ENCODE data around the gene DOLPP1.

The DOLPP1 gene

DNA sequence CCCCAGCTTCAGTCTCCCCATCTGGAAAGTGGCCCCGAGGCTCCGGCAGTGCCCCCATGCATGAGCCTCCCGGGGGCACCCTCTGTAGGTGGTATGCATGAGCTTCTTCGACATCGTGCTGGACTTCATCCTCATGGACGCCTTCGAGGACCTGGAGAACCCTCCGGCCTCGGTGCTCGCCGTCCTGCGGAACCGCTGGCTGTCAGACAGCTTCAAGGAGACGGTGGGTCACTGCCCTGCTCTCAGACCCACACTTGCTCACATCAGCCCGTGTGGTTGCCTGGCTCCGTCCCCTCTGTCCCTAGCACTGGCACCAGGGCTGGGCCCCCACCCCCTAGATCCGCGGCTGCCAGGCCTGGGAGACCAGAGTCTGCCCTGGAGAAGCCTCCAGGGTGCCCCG lies 12.8 kb upstream of the DOLPP1 start:
- DNase-seq, result no peak

DNA sequence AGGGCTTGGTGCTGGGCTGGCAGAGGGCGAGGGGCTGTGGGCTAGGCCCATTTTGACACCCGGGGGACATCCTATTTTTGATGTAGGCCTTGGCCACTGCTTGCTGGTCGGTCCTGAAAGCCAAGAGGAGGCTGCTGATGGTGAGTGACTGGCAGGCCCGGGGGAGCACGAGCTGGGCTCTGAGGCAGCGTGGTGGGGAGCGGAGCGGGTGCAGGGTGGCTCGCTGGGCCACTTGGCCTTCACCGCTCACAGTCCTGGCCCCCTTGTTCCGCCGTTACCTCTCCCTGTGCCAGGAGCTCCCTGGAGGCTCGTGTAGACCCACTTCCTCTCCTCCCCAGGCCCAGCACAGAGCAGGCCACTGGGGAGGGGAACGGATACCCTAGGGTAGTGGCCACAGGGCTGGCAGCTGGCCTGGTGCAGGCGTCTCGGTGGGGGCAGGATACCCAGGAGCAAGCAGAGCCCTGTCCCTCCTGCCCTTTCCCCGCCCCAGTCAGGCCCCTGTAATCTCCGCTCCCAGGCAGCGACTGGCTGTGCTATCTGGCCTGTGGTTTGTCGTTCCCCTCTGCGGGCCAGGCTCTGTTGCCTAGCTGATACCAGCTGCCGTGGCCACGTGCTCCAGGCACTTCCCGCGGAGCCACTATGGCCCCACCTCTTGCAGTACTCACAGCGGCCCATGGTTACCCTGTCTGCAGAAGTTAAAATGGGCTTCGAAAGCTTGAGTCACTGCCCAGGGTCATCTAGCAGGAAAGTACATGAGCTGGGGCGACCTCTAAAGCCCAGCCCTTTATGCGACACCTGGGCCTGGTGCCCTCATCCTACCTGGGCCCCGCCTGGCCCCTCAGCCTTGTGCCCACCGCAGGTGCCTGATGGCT lies 11.7 kb upstream of the DOLPP1 start:
- DNase-seq, result no peak

DNA sequence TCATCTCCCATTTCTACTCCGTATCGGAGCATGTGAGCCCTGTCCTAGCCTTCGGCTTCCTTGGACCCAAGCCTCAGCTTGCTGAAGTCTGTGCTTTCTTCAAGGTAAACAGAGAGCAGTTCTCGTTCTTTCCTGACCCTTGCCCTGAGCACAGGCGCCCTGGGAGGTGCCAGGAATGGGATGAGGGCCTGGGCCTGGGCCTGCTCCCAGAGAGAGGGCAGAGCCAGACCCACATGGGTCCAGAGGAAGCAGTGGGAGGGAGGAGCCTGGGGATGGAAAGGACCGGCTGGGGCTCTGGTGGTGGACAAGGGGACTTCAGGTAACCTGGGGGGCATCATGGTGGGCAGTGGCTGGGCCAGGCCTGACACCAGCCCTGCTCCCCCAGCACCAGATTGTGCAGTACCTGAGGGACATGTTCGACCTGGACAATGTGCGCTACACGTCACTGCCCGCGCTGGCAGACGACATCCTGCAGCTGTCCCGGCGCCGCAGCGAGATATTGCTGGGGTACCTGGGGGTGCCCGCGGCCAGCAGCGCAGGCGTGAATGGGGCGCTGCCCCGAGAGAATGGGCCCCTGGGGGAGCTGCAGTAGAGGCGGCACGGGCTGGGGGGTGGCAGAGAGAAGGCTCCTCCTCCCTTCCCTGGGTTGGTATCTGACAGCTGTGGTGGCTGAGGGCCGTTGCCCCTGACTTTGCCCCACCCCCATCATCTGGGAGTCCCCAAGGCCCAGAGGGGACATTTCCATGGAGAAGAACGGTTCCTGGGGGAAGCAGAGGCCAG lies 10.9 kb upstream of the DOLPP1 start:
- DNase-seq, result no peak

DNA sequence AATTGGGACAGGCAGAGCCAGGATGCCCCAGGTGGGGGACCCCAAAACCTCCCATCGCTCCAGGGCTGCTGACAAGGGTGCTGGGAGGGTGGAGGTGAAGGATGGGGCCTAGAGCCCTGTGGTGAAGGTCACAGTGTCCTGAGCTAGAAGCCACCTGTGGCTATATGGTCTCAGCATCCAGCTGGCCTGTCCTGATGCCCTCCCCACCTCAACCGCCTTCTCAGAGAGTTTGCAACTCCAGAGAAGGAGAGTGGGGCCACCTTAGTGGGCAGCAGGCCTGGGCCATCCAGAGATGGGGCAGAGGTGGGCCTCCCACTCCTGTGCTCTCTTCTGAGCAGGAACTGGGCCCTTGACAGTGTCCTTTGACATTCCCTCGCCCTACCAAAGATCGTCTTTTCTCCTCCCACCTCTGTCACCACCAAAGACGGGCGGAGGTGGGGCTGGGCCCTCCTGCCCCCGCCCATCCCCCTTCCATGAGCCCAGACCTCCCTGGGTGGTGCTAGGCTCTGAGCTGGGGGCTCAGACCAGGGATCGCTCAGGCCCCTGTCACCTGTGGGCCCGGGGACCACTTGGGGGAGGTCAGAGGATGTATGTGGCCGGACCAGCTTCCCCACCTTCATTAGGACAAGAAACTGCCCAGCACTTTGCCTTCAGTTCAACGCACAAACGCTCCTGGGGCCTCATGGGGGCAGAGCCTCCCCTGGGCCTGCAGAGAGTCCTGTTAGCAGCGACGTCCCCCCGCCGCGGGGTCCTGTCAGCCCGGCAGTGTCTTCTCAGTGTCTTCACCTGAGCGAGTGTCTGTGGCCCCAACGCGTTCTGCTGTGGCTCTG lies 10.0 kb upstream of the DOLPP1 start:
- DNase-seq, result no peak

DNA sequence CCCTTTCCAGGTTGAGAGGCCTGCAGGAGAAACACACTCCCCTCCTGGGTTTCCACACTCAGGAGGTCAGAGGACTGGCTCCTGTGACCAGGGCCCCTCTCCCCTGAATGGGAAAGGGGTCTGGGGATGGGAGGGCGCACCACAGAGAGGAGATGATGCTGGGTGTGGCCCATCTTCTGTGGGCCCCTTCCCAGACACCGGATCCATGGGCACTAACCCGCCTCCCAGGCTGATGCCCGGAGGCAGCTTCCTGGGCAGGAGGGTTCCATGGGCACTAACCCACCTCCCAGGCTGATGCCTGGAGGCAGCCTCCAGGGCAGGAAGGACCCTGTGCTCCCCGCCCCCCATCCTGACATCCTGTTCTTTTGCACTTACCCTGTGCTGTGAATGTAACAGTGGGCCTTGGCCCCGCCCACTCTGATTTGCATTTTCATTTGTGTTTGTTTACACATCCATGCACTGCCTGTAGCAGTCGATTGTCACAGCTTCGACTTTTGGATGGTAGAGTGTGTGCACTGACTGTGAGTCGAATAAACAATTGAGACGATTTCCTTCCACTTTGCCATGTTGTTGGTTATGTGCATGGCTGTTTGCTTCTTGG lies 9.3 kb upstream of the DOLPP1 start:
- DNase-seq, result no peak

DNA sequence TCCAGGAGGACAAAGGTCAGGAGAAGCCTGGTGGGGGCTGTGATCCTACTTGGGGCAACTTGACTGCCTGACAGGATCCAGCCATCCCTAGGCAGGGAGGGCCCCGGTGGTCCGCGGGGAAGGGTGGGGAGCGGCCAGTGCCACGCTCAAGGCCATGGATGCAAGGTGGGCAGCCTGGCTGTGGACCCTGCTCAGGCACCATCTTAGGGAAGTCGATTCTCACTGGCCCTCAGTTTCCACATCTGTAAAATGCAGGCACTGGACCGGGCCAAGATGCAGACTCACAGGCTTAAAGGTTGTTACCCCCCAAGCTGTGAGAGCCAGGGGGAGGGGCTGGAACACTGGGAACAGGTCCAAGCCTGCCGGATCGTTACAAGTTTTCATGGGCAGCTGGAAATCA lies 8.7 kb upstream of the DOLPP1 start:
- DNase-seq, result no peak

DNA sequence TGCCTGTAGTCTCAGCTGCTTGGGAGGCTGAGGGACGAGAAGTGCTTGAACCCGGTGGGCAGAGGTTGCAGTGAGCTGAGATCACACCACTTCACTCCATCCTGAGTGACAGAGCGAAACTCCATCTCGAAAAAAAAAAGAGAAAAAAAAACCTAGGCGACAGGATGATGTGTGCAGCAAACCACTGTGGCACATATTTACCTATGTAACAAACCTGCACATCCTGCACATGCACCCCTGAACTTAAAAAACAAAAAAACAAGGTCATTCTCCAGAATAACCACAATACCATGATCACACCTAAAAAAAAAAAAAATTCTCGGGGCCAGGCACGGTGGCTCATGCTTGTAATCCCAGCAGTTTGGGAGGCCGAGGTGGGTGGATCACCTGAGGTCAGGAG lies 7.5 kb upstream of the DOLPP1 start:
- no peak for DNase-seq

DNA sequence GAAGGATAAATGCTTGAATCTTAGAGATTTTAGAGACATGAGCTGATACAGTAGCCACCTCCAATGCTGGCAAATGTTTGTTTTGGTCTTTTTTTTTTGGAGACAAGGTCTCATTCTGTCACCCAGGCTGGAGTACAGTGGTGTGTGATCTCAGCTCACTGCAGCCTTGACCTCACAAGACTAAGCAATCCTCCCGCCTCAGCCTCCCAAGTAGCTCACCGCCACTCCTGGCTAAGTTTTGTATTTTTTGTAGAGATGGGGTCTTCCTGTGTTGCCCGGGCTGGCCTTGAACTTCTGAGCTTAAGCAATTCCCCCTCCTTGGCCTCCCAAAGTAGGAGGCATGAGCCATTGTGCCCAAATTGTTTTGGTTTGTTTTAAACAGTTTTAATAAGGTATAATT lies 6.8 kb upstream of the DOLPP1 start:
- DNase-seq, result no peak

DNA sequence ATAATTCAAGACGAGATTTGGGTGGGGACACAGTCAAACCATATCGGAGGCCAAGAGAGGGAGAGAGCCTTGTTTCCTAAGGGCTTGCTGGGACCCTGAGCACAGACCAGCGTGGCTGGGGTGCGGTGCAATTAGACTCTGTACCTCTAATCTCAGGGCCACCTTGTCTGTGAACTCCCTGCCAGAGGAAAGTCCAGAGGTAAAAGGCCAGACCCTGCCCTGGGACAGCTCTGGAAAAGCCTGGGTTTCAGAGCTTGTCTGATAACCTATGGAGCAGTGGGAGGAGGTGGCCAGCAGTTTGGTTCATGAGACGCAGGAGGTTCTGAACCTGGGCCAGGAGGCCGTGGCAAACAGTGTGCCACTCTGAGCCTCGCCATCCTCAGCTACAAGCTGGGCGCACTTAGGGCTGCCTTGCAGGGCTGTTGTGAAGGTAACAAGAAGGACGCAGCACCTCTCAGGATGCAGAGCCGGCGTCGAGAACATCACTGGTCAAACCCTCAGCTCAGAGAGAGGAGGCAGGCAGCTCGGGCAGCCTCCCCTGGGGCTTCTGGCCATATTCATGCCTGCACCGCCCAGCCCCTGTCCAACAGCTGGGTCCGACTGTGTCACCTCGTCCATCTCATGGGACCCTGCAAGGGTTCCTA lies 4.8 kb upstream of the DOLPP1 start:
- no peak for DNase-seq

DNA sequence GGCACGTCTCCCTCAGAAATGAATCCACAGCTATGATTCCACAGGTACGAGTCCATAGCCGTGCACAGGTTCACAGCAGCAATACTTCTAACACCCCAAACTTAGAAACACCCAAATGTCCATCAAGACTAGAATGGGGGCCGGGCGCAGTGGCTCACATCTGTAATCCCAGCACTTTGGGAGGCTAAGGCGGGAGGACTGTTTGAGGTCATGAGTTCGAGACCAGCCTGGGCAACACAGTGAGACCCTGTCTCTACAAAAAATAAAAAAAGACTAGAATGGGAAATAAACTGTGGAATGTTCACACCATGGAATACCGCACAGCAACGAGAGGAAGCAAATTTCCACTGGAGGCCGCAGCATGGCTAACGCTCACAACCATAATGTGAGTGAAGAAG lies 4.3 kb upstream of the DOLPP1 start:
- DNase-seq, result no peak

DNA sequence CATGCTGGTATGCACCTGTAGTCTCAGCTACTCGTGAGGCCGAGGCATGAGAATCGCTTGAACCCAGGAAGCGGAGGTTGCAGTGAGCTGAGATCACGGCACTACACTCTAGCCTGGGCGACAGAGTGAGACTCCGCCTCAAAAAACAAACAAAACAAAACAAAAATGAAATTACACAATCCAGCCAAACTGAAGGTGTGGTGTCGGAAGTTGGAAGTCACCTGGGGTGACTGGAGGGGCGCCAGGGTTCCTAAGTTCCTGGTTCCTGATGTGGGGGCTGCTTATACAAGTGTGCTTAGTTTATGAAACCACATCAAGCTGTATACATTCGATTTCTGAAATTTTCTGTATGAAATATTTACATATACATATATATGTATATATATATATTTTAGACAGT lies 3.7 kb upstream of the DOLPP1 start:
- no peak for DNase-seq

DNA sequence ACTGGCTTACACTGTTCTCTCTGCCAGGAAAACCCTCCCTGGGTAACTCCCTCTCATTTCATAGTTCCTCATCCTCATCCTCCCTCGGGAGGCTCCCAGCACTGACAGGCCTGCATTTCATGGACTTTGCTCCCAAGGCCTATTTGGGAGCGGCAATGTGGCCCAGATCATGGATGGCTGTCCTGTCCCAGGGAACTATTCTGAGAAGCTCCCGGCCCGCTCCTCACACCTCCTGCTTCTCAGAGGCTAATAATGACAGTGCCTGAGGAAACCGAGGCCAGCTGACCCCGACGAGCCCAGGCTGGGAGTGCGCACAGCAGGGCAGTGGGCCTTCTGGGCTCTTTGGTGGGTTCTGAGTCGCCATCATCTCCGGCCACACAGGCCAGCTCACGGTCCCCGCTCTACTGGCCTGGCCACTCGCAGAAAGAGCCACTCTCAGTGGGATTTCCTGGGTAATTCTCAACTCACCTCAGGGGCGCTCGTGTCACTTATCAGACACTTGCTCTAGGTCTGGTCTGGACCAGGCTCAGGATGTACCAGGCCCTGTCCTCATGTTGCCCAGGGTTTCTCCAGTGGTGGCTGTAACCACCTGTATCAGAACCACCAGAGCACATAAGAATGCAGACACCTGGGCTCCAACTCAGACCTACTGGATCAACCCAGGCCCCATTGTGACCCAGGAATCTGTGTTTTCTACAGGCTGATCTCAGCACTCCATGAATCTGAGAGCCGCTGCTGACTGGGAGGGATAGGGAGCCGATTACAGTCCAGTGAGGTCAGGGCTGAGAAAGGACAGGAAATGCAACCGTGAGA lies 2.0 kb upstream of the DOLPP1 start:
- DNase-seq, result no peak

DNA sequence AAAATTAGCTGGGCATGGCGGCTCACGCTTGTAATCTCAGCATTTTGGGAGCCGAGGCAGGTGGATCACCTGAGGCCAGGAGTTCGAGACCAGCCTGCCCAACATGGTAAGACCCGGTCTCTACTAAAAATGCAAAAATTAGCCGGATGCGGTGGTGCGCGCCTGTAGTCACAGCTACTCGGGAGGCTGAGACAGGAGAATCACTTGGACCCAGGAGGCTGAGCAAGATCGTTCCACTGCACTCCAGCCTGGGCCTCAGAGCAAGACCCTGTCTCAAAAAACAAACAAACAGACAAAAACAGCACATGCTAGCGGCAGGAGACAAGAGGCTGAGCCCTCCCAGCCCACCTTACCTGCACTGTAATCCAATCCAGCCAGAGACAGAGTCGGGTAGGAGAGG lies 1.1 kb upstream of the DOLPP1 start:
- no peak for DNase-seq

DNA sequence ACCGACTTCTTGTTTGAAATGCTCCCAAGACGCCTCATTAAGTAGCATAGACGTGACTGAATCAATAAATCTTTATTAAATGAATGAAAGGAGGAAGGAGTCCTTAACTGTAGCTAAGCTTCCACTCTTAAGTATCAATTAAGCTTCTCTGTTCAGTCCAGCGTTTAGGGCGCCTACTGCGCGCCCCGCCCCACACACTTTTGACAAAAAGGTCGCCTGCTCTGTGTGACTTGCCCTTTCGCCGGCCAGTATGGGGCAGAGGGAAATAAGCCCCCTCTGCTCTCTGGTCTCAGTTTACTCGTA lies 662 bp upstream of the DOLPP1 start:
- no peak for DNase-seq

DNA sequence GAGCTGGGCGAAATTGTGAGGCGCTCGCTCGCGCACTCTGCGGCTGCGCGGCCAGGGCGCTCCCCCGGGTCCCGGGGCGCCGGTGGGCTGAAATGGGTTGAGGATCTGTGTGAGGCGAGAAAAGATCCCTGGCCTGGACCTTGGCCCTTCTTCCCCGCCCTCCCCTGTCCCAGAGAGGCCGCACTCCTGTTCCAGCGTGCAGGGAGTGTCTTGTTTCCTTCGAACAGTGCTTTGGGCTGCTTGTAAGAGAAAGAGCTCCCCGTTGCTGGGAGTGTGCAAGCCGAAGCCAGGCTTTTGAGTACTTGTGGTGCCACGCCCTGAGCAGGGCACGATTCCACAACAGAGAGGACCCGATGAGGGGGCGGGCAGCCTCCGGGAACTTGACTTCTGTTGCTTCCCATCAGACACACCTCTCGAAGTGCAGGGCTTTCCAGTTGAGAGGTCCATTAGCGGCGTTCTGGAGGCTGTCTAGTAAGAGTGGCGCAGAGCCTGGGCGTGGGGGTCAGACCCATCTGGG lies 535 bp downstream of the DOLPP1 start:
- no peak for DNase-seq

DNA sequence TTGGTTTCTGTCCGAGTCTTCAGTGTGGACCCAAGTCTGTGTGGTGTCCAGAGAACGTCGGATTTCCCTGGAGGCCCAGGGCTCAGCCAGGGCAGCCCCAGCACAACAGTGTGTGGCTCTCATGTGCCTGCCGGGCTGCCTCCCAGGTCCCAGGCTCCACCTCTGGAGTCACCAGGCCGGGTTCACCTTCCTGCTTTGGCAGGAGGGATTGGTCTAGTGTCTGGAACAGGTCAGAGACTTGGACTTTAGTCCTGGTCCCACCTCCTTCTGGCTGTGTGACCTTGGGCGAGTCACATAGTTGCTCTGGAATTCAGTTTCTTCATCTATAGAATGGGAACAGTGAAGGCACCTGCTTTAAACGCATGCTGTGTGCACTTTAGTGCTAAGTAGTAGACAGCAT lies 3.2 kb downstream of the DOLPP1 start:
- no peak for DNase-seq

DNA sequence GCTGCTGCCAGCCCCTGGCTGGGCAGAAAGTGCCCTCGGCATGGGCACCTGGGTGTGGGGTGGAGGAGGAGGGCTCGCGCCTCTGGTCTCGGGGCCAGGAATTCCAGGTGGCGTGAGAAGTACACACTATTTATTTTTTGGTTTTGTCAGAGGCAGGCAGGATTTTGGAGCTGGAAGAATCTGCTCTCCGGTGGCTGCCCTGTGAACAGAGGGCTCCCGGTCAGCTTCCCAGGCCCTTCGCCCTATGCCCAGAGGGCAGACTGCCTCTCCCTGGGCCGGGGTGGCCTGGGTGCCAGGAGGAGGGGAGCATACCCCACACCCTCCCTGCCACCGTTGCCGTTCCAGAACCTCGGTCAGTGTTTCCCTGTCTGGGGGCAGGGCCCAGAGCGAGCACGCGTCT lies 8.3 kb downstream of the DOLPP1 start:
- no peak for DNase-seq

DNA sequence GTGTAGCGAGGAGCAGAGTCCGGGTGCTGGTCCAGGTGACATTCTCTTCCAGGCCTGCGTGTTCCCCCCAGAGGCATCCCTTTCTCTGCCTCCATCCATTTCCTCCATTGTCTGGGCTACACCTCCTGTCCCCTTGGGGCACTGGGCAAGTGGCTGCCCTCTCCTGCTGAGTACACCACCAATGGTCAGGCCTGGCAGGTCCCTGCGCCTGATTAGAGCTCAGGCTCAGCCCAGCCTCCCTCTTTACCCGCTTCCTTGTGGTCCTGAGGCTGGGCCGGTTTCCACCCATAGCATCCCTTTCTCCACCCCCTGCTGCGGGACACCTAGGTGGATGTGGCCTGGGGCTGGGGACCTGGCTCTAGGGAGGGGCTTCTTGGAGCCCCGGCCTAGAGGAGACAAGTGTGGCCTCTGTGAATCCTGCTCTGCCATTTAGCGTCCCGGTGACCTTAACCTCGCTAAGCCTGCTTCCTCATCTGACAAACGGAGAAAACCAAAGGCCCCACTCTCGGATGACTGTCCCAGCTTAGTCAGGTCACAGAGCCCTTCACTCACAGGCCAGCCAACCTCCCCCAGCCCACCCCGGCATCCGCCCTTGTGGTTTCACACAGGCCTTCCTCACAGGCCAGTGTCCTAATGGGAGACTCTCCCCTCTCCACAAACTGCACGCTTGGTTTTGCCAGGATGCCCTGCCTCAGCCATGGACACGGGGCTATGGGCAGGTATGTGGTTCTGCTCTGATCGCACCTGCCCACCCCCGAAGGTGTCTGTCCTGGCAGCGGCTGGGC lies 12.9 kb downstream of the DOLPP1 start:
- no peak for DNase-seq

DNA sequence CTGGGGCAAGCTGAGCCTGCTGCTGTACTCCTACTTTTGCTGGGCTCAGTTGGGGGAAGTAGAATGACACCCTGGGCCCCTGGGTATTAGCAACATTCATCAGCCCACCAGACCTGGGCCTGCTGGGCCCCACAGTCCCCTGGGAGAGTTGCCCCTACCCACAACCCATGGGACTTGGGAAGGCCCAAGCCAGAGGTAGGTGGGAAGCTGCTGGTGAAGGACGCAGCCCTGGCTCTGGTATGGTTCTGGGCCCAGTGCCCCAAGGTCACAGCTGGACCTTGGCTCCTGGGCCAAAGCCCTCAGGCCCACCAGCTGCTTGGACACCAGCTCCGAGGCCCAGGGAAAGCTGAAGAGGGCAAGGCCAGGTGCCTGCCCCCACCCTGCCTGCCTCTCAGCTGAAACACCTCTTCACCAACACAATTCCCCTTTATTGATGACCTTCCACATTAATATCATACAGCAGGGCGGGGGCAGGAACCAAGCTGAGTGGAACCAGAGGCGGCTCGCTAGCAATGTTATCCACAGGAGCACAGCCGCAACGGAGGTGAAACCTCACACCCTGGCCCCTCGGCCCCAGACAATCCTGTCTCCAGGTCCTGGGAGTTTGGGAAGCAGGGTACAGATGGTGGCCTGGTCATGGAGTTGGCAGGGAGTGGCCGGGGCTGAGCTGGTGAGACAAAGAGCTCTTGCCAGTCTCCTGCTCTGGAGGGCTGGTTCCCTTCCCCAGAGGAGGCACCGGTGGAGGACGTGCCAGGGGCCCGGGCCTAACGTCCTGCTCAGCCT lies 13.7 kb downstream of the DOLPP1 start:
- no peak for DNase-seq

DNA sequence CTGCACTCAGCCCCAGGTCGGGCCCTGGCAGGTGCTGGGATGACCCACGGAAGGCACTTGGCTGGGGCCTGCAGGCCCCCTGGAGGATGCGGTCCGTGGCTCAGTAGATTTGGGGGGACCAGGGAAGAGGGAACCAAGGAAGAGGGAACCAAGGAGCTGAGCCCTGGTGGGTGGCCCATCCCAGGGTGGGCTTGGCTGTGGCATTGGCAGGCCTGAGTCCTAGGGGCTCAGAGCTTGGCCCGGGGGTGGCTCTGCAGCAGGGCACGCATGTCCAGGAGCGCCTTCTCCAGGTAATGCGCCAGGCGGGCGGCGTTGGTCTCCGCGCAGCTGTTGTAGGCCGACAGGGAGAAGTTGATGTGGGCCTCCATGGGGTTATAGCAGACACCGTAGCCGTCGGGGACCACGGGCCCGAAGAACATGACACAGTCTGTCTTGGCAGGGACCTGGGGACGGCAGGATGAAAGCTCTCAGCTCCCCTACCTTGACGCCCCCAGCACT lies 14.3 kb downstream of the DOLPP1 start:
- DNase-seq, result no peak

All from NCI-H446 (cell line).